NCI-H69 (cell line): Measurements from ENCODE around the gene BEST4.
"Not testable (repeated sequence)": the region's sequence is repeated elsewhere in the genome, so short reads cannot be mapped to it uniquely, and the experiment has no call there.

Experiments
- DNase-seq: peaks from one replicate; lab custom pipeline; 2025; lab: John Stamatoyannopoulos, UW

The BEST4 gene

GRCh38 chr1:44788120-44788860 is at the start of gene BEST4:
Gene BEST4, minus strand, starts transcription at chr1:44788170. Its CDS starts 465 bp downstream, at chr1:44787705.
- DNase-seq = no peak

- DNase-seq = peak; percentile 71
Measured at GRCh38 chr1:44835738-44836675, 48.0 kb upstream of the BEST4 start.

- no peak for DNase-seq
Measured at GRCh38 chr1:44834328-44834727, 46.4 kb upstream of the BEST4 start.

GRCh38 chr1:44832056-44832705 is 44.2 kb upstream of the BEST4 start:
- peak; percentile 2 for DNase-seq

GRCh38 chr1:44831516-44831915 is 43.5 kb upstream of the BEST4 start:
- DNase-seq = peak; percentile 31

- peak; percentile 4 for DNase-seq
Measured at GRCh38 chr1:44830900-44831304, 42.9 kb upstream of the BEST4 start.

GRCh38 chr1:44829506-44830384 is 41.8 kb upstream of the BEST4 start:
- DNase-seq = no peak

GRCh38 chr1:44828841-44829440 is 41.0 kb upstream of the BEST4 start:
- DNase-seq = no peak

GRCh38 chr1:44828003-44828651 is 40.2 kb upstream of the BEST4 start:
- DNase-seq = no peak

GRCh38 chr1:44827197-44828002 is 39.4 kb upstream of the BEST4 start:
- DNase-seq = no peak

GRCh38 chr1:44826375-44827196 is 38.6 kb upstream of the BEST4 start:
- no peak for DNase-seq

- DNase-seq = not testable (repeated sequence)
Measured at GRCh38 chr1:44824392-44824791, 36.4 kb upstream of the BEST4 start.

- DNase-seq = no peak
Measured at GRCh38 chr1:44822981-44823451, 35.0 kb upstream of the BEST4 start.

- no peak for DNase-seq
Measured at GRCh38 chr1:44822131-44822701, 34.2 kb upstream of the BEST4 start.

- DNase-seq = no peak
Measured at GRCh38 chr1:44821240-44821715, 33.3 kb upstream of the BEST4 start.

- no peak for DNase-seq
Measured at GRCh38 chr1:44820328-44821239, 32.6 kb upstream of the BEST4 start.
